GM18508 (cell line): Measurements from ENCODE around the gene LRRC4C.

Source experiments
- ATAC-seq: cut with Tn5 transposase; IDR thresholded peaks from one replicate; pipeline ENCODE4 v1.9.1; 2021; ENCODE audit warnings: moderate number of reproducible peaks; ENCODE audit not compliant: insufficient read depth, unreplicated experiment

The LRRC4C gene

DNA sequence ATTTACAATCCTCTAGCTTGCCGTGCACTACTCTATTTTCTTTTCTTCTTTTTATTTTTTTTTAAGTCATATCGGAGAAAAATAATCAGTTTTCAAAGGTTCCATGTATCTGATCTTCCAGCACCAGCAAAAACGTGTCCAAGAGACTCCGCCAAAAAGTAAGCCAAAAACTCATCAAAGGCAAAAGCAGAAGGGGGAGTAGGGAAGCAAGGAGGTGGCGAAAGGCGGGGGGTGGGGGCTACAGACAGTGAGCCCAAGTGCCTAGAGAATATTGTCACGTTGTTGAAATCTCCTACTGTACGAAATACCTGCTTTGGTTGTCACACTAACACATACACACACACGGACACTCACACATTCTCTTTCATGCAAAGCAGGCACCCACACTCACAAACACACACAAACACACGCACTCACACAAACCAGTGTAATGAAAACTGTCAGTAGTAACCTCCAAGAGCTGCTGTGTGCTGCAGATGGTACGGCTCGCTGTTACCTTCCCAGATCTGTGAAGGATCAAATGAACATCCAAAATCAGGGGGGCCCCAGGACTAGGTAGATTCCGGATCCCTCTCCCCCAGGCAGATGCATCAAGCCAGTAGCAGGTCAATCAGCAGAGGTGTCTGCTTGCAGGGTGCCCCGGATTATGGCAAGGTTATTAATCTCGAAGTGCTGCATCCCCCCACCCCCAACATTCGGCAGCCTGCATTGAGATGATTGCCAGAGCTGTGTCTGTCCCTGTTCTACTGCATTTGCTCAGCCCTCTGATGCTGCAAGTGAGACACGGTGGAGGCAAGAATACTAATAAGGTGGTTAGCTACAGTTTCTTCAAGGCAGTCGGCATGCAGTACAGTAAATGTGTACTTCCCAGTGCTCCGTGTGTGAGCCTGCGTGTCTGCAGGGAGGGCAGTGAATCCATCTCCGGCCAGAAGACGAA, at the start of gene LRRC4C:
Gene LRRC4C, minus strand, starts transcription at position 188 of the 937 bp plus-strand sequence.
- ATAC-seq: no peak

DNA sequence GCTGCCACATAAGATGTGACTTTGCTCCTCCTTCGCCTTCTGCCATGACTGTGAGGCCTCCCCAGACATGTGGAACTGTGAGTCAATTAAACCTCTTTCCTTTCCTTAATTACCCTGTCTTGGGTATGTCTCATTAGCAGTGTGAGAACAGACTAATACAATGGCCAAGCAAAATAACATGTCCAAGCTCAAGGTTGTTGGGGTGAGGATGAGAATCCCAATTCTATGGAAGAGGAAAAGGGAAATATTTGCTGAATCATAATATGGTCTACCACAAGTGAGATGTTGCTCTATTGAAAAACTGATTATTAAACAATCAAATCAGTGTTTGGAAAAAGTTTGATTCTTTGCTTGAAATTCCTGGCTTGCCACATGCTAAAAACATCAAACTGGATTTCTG, 48.7 kb upstream of the LRRC4C start:
- no peak for ATAC-seq

GRCh38 chr11:41499429-41499828, 40.0 kb upstream of the LRRC4C start:
- no peak for ATAC-seq

- no peak for ATAC-seq
Measured at GRCh38 chr11:41498726-41499125, 39.3 kb upstream of the LRRC4C start.

GRCh38 chr11:41497974-41498373, 38.5 kb upstream of the LRRC4C start:
- no peak for ATAC-seq

GRCh38 chr11:41494716-41495115, 35.3 kb upstream of the LRRC4C start:
- ATAC-seq: no peak

DNA sequence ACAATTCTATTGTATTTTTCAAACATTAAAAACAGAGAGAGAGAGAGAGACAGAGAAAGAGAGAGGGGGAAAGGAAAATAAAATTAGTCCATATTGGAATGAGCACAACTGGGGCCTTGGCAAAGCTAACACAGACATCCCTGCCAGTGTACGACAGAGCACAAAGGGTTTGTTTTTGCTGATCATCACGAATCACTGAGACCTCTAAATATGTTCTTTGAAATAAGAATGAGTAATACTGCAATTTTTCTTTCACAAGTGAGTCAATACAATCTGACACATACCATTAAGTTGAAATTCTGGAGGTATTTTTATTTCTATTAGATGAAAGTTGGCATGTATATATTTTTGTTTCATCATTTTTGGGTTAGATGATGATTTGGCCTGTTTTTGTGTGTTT, 27.0 kb upstream of the LRRC4C start:
- ATAC-seq: no peak

- no peak for ATAC-seq
Measured at GRCh38 chr11:41483956-41484355, 24.5 kb upstream of the LRRC4C start.

- ATAC-seq: no peak
Measured at GRCh38 chr11:41479179-41479578, 19.7 kb upstream of the LRRC4C start.

GRCh38 chr11:41461057-41461681, 1.7 kb upstream of the LRRC4C start:
- no peak for ATAC-seq

DNA sequence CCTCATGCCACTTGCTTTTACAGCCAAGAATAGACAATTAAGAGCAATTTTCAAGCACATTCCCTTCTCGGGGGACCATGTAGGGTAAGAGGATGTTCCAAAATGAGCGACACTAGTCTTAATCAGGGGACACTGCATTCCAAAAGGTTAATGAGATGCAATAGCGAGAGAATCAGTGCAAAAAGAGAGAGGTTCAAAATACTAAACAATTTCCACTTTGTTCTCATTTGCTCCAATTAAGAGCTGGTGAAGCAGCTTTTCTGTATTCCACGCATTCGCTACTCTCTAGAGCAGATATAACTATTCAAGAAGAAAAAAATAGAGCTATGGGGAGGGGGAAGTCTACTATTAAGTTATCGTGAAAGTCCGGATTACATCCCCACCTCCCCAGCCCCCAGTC, 811 bp downstream of the LRRC4C start:
- ATAC-seq: no peak

- no peak for ATAC-seq
Measured at GRCh38 chr11:41458154-41458553, 1.3 kb downstream of the LRRC4C start.

DNA sequence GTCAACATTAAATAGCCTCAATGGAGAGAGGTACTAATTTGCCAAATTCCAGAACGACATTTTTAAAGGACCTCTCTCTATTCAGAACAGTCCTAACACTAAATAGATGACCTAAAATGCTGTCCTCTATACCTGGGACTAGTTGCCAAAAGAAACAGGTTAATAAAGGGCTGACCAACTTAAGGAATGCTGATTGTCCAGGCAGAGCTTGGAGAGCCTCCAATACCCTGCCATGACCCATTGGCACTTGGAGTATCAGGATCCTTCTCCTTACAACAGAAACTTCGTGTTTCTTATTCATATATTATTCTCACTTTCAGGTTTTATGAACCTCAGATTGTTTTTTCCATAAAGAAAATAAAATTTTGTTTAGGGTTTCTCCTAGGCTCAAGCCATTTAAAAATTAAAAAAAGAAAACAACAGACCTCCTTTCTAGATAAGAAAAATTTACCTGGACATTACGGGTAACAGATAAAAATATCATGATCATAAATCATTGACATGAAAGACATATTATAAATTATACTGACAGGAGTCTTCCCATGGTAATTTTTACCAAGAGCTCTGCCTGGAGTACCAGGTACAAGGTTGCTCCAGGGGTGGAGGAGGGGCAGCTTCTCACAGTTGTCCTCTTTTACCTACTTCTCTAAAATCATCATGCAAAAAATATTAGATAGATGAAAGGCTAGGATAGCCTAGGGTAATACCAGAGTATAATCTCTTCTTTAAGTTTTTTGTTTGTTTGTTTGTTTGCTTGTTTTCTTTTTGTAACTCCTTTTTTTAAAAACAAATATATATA, 2.0 kb downstream of the LRRC4C start:
- no peak for ATAC-seq

DNA sequence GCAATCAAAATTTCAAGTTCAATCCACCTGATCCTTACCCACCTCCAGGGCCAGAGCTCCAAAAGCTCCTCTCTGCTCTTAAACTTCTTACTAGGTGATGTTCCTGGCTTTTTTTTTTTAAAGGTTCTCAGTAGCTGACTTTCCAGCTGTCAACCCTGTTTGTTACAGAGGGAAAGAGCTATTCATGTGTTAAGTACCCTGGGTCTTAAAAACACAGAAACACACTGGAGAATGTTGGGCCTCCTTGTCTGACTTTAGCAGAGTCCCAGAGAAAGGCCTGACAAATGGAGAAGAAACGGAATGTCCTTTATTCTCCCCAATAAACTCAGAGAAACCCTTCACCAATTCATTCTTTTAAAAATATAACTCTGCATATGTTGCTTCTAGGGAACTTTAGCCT, 3.2 kb downstream of the LRRC4C start:
- no peak for ATAC-seq

GRCh38 chr11:41451011-41451410, 8.4 kb downstream of the LRRC4C start:
- ATAC-seq: no peak

DNA sequence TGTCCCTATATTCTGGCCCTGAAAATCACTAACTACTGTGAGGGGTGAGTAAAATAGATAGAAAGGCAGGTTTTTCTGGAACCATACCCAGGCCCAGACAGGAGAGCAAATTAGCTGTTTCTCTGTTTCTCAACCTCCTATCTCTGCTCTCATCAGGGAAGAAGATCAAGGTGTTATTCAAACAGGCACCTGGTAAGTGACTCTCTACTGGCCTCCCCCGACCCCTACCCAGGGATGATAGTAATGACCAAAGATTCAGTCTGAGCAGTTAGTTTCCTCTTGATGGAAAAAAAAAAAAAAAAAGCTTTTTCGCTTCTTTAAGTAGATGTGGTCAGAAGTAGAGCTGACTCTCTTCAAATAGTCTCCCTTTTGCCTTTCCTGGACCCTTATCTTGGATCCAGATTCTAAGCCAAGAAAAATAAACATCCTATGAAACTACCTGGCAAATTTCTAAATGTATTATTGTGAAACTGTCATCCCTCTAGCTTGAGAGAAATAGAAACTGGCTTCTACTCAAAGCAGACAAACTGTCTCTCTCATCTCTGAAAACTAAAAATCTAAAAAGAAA, 9.9 kb downstream of the LRRC4C start:
- no peak for ATAC-seq

- ATAC-seq: no peak
Measured at GRCh38 chr11:41446566-41446965, 12.9 kb downstream of the LRRC4C start.

DNA sequence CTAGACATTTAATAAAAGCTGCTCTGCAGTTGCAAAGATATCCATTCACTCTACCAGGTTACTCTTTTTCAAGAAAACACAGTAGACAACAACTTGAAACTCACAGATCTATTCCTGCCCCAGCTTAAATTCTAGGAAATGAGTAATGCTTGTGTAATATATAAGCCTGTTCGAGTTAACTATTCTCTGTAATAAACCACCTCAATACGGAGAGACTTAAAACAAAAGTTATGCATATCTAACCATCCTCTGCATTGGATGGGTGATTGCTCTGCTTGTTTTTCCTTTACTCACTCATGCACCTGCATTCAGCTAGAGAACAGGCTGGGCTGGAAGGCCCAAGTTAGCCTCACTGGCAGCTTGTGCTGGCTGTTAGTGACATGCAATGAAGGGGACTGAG, 13.3 kb downstream of the LRRC4C start:
- peak; percentile 65 for ATAC-seq

GRCh38 chr11:41437006-41437490, 22.4 kb downstream of the LRRC4C start:
- no peak for ATAC-seq

- ATAC-seq: no peak
Measured at GRCh38 chr11:41435531-41435930, 23.9 kb downstream of the LRRC4C start.
